Upper lobe of left lung (tissue), 6 donors: ENCODE data around the gene LNX1. TPM values are rescaled to one million over a fixed set of nuclear protein-coding genes. Genes with fewer than 3 reads are reported as not detected.
"Not testable (repeated sequence)": the region's sequence is repeated elsewhere in the genome, so short reads cannot be mapped to it uniquely, and the experiment has no call there.

ENCODE experiments used
- ATAC-seq, 2 donors: fragments of 200-7000 bp; cut with Tn5 transposase; one replicate each; pipeline ENCODE4 v1.9.1; 2022; ENCODE audit warnings: mild to moderate bottlenecking in 2 of 2, moderate library complexity in 2 of 2; ENCODE audit not compliant: low FRiP score in 2 of 2
- DNase-seq, 2 donors: peaks; one replicate each; pipeline ENCODE4 v3.0.0-alpha.2; 2019 to 2020
- H3K27ac ChIP-seq, 4 donors: fragments of 200-600 bp; sonication (generic); one replicate each; pipeline ENCODE4 v1.5.1; 2016 to 2019
- H3K27me3 ChIP-seq, 4 donors: fragments of 200-600 bp; sonication (generic); one replicate each; pipeline ENCODE4 v1.5.1; 2017 to 2019
- H3K36me3 ChIP-seq, 4 donors: fragments of 200-600 bp; sonication (generic); one replicate each; pipeline ENCODE4 v1.5.1; 2016 to 2019
- H3K4me1 ChIP-seq, 4 donors: fragments of 200-600 bp; sonication (generic); one replicate each; pipeline ENCODE4 v1.5.1; 2018 to 2019
- H3K4me3 ChIP-seq, 4 donors: fragments of 200-600 bp; sonication (generic); one replicate each; pipeline ENCODE4 v1.5.1; 2017 to 2019; ENCODE audit warnings: mild to moderate bottlenecking in 2 of 4, moderate library complexity in 1 of 4
- H3K9me3 ChIP-seq, 4 donors: fragments of 200-600 bp; sonication (generic); one replicate each; pipeline ENCODE4 v1.5.1; 2018 to 2019
- CTCF ChIP-seq, 6 experiments: fragments of 450-650 bp in 4 of 6; fragments of 200-600 bp in 2 of 6; sonication (generic) in 2 of 6; IDR thresholded peaks; one replicate each; pipeline ENCODE4 v1.5.1; 2016 to 2019; ENCODE audit warnings: antibody characterized with exemption in 6 of 6
- EP300 ChIP-seq, 4 donors: sonication (generic); formaldehyde crosslinking; IDR thresholded peaks; one replicate each; pipeline ENCODE4 v1.5.1; 2017; ENCODE audit warnings: antibody characterized with exemption in 4 of 4, control low read depth in 2 of 4
- POLR2A ChIP-seq, 4 donors: fragments of 450-650 bp; IDR thresholded peaks; one replicate each; pipeline ENCODE4 v1.5.1; 2016 to 2017; ENCODE audit warnings: antibody characterized with exemption in 4 of 4, mild to moderate bottlenecking in 2 of 4
- POLR2AphosphoS5 ChIP-seq, 2 donors: sonication (generic); formaldehyde crosslinking; IDR thresholded peaks; one replicate each; pipeline ENCODE4 v1.5.1; 2017; ENCODE audit warnings: antibody characterized with exemption in 2 of 2
- WGBS, 2 donors: methylation state at CpG; one replicate each; pipeline ENCODE4 v1.1.5; 2017 to 2018; 5-methylcytosine and 5-hydroxymethylcytosine counted together
- total RNA-seq, 6 donors: library from RNA; depleted of rRNA in 4 of 6; stranded (reverse); fragments of >200 nt in 4 of 6; gene quantifications; one replicate each; pipeline versions ENCODE4 v1.1.0 to v1.2.1, GENCODE V29; 2016 to 2021
- donor health status: DM: no; HTN: no; CAD: no; lungs with moderate emphysema.
- donor health status: DM: no; HTN: yes; CAD: no; lungs with severe emphysema.

LNX1 gene
- total RNA-seq, 6 donors from 2014 or later = 2.7 to 7.3 (median 4.3) TPM

DNA sequence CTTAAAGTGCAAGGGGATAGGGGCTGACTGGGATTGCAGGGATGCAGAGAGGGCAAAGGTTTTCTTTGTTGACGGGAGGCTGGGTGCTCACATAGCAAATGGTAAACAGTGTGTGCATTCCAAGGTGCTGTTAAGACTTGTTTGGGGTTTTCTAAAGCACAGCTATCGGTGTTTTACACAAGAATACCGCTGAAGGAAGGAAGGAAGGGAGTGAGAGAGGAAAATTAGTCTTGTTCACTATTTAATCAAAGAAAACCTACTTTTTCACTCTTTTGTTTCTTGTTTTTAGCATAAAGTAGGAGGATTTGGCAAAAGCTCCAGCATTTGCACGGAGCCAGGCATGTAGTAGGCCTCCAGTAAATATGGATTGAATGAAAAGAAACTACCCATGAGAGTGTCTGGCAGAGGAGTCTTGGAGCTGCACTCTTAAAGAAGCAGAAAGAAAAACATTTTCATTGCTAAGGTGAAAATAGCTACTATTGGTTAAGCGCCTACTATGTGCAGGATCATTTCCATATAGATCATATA, 114.2 kb downstream of the LNX1 start:
- Histone ChIP-seq H3K27ac (no peak overlapping the region), H3K36me3 (no peaks in the 10 kb centered on the region), H3K9me3 (no peaks in the 10 kb centered on the region), H3K4me3 (no peak overlapping the region), H3K27me3 (no peaks in the 10 kb centered on the region), H3K4me1 (no peaks in the 10 kb centered on the region)
- no peak for DNase-seq
- WGBS, 2 donors = 75 to 88% methylated on average over 5 of the region's 5 CpGs
- no peak for ATAC-seq
- TF ChIP-seq POLR2AphosphoS5 (IDR thresholded peaks at IDR 0.05) = no peak
- no peak for TF ChIP-seq CTCF (IDR thresholded peaks at IDR 0.05)
- no peak for TF ChIP-seq EP300 (IDR thresholded peaks at IDR 0.05)
- TF ChIP-seq POLR2A (IDR thresholded peaks at IDR 0.05) = no peak

GRCh38 chr4:53476232-53477037, 114.9 kb downstream of the LNX1 start:
- ATAC-seq = peak; percentile 37 to 95
- Histone ChIP-seq H3K4me1 (no peaks in the 10 kb centered on the region), H3K4me3 (no peak overlapping the region), H3K27ac (no peak overlapping the region), H3K27me3 (no peaks in the 10 kb centered on the region), H3K9me3 (no peaks in the 10 kb centered on the region), H3K36me3 (no peaks in the 10 kb centered on the region)
- DNase-seq = no peak
- TF ChIP-seq CTCF (IDR thresholded peaks at IDR 0.05) (no peak), POLR2A (IDR thresholded peaks at IDR 0.05) (no peak), POLR2AphosphoS5 (IDR thresholded peaks at IDR 0.05) (no peak), EP300 (IDR thresholded peaks at IDR 0.05) (no peak)
- 87 to 91% methylated on average over 10 of the region's 10 CpGs for WGBS, 2 donors

DNA sequence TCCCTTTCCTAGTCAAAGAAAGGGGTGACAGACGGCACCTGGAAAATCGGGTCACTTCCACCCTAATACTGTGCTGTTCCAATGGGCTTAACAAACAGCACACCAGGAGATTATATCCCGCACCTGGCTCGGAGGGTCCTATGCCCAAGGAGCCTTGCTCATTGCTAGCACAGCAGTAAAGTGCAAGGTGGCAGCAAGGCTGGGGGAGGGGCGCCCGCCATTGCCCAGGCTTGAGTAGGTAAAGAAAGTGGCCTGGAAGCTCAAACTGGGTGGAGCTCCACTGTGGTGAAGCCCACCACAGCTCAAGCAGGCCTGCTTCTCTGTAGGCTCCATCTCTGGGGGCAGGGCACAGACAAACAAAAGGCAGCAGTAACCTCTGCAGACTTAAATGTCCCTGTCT, 124.7 kb downstream of the LNX1 start:
- not testable (repeated sequence) for H3K4me1 ChIP-seq, H3K27ac ChIP-seq, ATAC-seq, H3K4me3 ChIP-seq, H3K27me3 ChIP-seq
- H3K9me3 ChIP-seq = peaks cover 0 to 18% (median 3%) of the 10 kb centered on the region in 4 donors
- H3K36me3 ChIP-seq = peaks cover under 1 to 15% (median 2%) of the 10 kb centered on the region in 4 donors
- WGBS, 2 donors = 90 to 97% methylated on average over 2 to 6 of the region's 6 CpGs
- peak in 1 of 2 donors; percentile 21 for DNase-seq

- H3K36me3 ChIP-seq = peaks cover 3 to 22% (median 6%) of the 10 kb centered on the region in 4 donors
- ATAC-seq (no peak), DNase-seq (no peak)
- no peak overlapping the region for H3K4me3 ChIP-seq
- H3K9me3 ChIP-seq = peaks cover 0 to 18% (median 3%) of the 10 kb centered on the region in 4 donors
- no peak overlapping the region for H3K27ac ChIP-seq
- no peaks in the 10 kb centered on the region for H3K27me3 ChIP-seq
- TF ChIP-seq POLR2A (IDR thresholded peaks at IDR 0.05) = no peak
- TF ChIP-seq POLR2AphosphoS5 (IDR thresholded peaks at IDR 0.05) = no peak
- no peak for TF ChIP-seq CTCF (IDR thresholded peaks at IDR 0.05)
- TF ChIP-seq EP300 (IDR thresholded peaks at IDR 0.05) = no peak
- H3K4me1 ChIP-seq = no peaks in the 10 kb centered on the region
Observed at GRCh38 chr4:53465891-53466290, 125.4 kb downstream of the LNX1 start.

GRCh38 chr4:53465281-53465680, 126.0 kb downstream of the LNX1 start:
- no peak for ATAC-seq
- peaks cover 3 to 28% (median 6%) of the 10 kb centered on the region in 4 donors for H3K36me3 ChIP-seq

More at GRCh38 chr4:53465281-53465680, 126.0 kb downstream of the LNX1 start:
- H3K27ac ChIP-seq = no peak overlapping the region
- H3K27me3 ChIP-seq = no peaks in the 10 kb centered on the region
- no peak overlapping the region for H3K4me3 ChIP-seq
- DNase-seq = no peak
- TF ChIP-seq CTCF (IDR thresholded peaks at IDR 0.05) = no peak
- TF ChIP-seq POLR2A (IDR thresholded peaks at IDR 0.05) = no peak
- TF ChIP-seq POLR2AphosphoS5 (IDR thresholded peaks at IDR 0.05) = no peak
- TF ChIP-seq EP300 (IDR thresholded peaks at IDR 0.05) = no peak
- 71 to 74% methylated on average over 2 of the region's 2 CpGs for WGBS, 2 donors
- H3K9me3 ChIP-seq = peaks cover 0 to 18% (median 3%) of the 10 kb centered on the region in 4 donors
- no peaks in the 10 kb centered on the region for H3K4me1 ChIP-seq
